Progenitor cell of endocrine pancreas (in vitro differentiated cells): ENCODE data around the gene CLECL1. TPM values are rescaled to one million over a fixed set of nuclear protein-coding genes. Genes with fewer than 3 reads are reported as not detected.

Source experiments
- DNase-seq: peaks from one replicate; pipeline ENCODE4 v3.0.0; 2021; ENCODE audit warnings: low spot score; ENCODE audit not compliant: unreplicated experiment
- H3K27ac Mint-ChIP-seq: 2 replicates; pipeline ENCODE4 v1.8.0; 2021; ENCODE audit warnings: mild to moderate bottlenecking, moderate library complexity, mixed read lengths
- H3K27me3 Mint-ChIP-seq: 2 replicates; pipeline ENCODE4 v1.8.0; 2021; ENCODE audit warnings: mixed read lengths
- H3K36me3 Mint-ChIP-seq: 2 replicates; pipeline ENCODE4 v1.8.0; 2022; ENCODE audit warnings: mixed read lengths; ENCODE audit not compliant: insufficient read depth
- H3K4me1 Mint-ChIP-seq: 2 replicates; pipeline ENCODE4 v1.8.0; 2021; ENCODE audit warnings: low read depth, mixed read lengths
- H3K4me3 Mint-ChIP-seq: 2 replicates; pipeline ENCODE4 v1.8.0; 2021; ENCODE audit warnings: low read depth, mild to moderate bottlenecking, moderate library complexity, mixed read lengths
- H3K9me3 Mint-ChIP-seq: 2 replicates; pipeline ENCODE4 v1.8.0; 2021; ENCODE audit warnings: low read depth, mixed read lengths
- CTCF ChIP-seq: fragments of 200-600 bp; sonication (generic); IDR thresholded peaks from one replicate; pipeline ENCODE4 v1.5.0; 2021; ENCODE audit warnings: antibody characterized with exemption, mild to moderate bottlenecking; ENCODE audit not compliant: unreplicated experiment
- total RNA-seq: library from RNA; stranded (reverse); gene quantifications from 2 replicates; pipeline ENCODE4 v1.2.1, GENCODE V29; 2021

Gene CLECL1
- total RNA-seq, 1 donor from 2014 or later = not detected

GRCh38 chr12:9763025-9763424 lies 30.1 kb upstream of the CLECL1 start:
- no peaks in the 10 kb centered on the region for H3K36me3 Mint-ChIP-seq
- H3K4me1 Mint-ChIP-seq = peaks cover 18% of the 10 kb centered on the region
- peaks cover 6% of the 10 kb centered on the region for H3K9me3 Mint-ChIP-seq
- TF ChIP-seq CTCF = no peak
- H3K4me3 Mint-ChIP-seq = no peak overlapping the region
- DNase-seq = no peak
- H3K27ac Mint-ChIP-seq = no peak overlapping the region
- no peaks in the 10 kb centered on the region for H3K27me3 Mint-ChIP-seq

DNA sequence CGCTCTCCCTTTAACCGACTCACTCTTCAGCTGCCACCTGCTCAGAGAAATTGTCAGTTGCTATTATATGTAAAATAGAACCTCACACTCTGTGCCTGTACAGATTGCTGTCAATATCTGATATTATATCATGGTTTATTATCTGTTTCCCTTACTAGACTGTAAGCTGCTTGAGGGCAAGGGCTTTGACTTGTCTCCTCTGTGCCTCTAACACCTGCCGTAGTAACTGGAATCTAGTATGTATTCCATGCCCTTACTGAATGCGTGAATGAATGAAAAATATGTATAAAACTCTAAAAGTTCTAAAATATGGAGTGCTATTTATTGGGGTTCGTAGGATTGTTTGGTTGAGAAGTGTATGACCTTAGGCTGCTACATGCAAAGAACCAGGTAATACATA lies 29.5 kb upstream of the CLECL1 start:
- H3K4me3 Mint-ChIP-seq = no peak overlapping the region
- peaks cover 6% of the 10 kb centered on the region for H3K9me3 Mint-ChIP-seq
- no peak overlapping the region for H3K27ac Mint-ChIP-seq
- no peaks in the 10 kb centered on the region for H3K27me3 Mint-ChIP-seq
- H3K36me3 Mint-ChIP-seq = no peaks in the 10 kb centered on the region
- H3K4me1 Mint-ChIP-seq = peaks cover 17% of the 10 kb centered on the region
- no peak for DNase-seq
- no peak for TF ChIP-seq CTCF

- Mint-ChIP-seq H3K4me3 (no peak overlapping the region), H3K27me3 (no peaks in the 10 kb centered on the region), H3K36me3 (no peaks in the 10 kb centered on the region), H3K9me3 (peaks cover 6% of the 10 kb centered on the region), H3K4me1 (peaks cover 16% of the 10 kb centered on the region), H3K27ac (no peak overlapping the region)
- TF ChIP-seq CTCF = no peak
- DNase-seq = no peak
Observed at GRCh38 chr12:9761419-9761781, 28.5 kb upstream of the CLECL1 start.

DNA sequence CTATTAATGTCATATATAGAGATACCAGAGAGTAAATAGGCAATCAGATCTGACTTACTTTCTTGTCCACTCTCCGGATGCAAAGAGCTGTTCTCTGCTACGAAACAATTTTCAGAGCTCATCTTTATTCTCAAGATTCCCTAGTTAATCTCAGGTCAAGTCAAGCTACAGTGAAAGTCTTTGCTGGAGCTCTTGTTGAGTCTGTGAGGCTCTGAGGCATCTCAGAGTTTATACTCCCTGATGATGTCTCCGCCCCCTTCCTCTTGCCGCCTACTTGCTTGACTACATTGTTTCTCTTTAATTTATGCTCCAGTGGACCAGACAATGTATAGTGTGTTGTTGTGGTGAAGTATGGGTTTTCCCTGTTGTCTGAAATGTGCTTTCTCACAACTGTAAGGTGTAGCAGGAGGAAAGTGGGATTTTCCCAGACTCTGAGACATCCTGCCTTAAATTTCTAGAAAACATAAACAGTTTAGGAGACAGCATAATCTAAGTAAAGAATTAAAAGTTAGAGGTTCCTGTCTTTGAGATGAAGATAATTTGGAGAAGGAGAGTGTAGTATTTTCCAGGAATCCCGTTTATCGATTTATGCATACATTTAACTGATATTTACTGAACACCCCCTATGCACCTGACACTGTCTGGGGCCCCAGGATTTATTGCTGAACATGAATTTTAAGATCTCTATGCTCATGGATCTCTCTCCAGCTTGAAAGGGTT lies 28.0 kb upstream of the CLECL1 start, which contains the start of gene CD69:
CD69 (minus strand) TSS at position 203 of the 720 bp plus-strand sequence; CDS start at position 122, 81 bp downstream.
- Mint-ChIP-seq H3K27ac (no peak within 1 kb of the TSS), H3K4me1 (peaks cover 18% of the 10 kb centered on the region), H3K36me3 (no peaks in the 10 kb centered on the region), H3K9me3 (peaks cover 6% of the 10 kb centered on the region), H3K4me3 (no peak within 1 kb of the TSS), H3K27me3 (no peaks in the 10 kb centered on the region)
- TF ChIP-seq CTCF = no peak
- DNase-seq = no peak

DNA sequence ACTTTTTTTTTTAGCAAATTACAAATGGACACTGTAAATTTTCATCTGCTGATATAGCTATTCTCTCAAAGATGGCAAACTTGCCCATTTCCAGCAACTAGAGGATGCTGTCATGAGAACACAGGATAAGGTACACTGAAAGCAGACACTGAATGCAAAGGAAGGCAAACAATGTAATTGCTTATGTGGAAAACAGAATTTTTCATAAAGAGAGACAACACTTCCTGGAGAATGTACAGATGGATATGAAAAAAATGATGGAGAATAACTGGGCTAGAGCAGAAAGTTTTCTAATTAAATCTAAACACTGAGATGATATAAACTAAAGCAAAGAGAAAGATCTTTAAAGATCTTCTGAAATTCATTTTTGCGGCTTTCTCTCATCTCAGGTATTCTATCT lies 27.2 kb upstream of the CLECL1 start:
- no peak overlapping the region for H3K4me3 Mint-ChIP-seq
- no peaks in the 10 kb centered on the region for H3K36me3 Mint-ChIP-seq
- H3K9me3 Mint-ChIP-seq = peaks cover 6% of the 10 kb centered on the region
- TF ChIP-seq CTCF = no peak
- H3K27me3 Mint-ChIP-seq = no peaks in the 10 kb centered on the region
- no peak overlapping the region for H3K27ac Mint-ChIP-seq
- peaks cover 18% of the 10 kb centered on the region for H3K4me1 Mint-ChIP-seq
- no peak for DNase-seq
